SU-DHL-6 (cell line): ENCODE results near the gene AGPAT3.

Experiments used
- H2AFZ ChIP-seq: fragments of 200-600 bp; sonication (generic); 2 replicates; pipeline ENCODE4 v1.6.1; 2014; ENCODE audit warnings: low read depth, mild to moderate bottlenecking, moderate library complexity, mixed read lengths, antibody characterized with exemption, low read length; ENCODE audit not compliant: severe bottlenecking
- H3F3A ChIP-seq: fragments of 200-600 bp; shearing (Covaris generic); 2 replicates; pipeline ENCODE4 v1.6.0; 2016; ENCODE audit warnings: antibody characterized with exemption, mild to moderate bottlenecking; ENCODE audit not compliant: insufficient read depth
- H3K27ac ChIP-seq: fragments of 200-600 bp; sonication (generic); 2 replicates; pipeline ENCODE4 v1.5.1; 2016; ENCODE audit warnings: low read depth, mild to moderate bottlenecking, low read length, moderate library complexity, mixed read lengths
- H3K27me3 ChIP-seq: fragments of 200-600 bp; sonication (generic), shearing (Covaris generic); 2 replicates; pipeline ENCODE4 v1.6.0; 2014; ENCODE audit warnings: mild to moderate bottlenecking, low read length
- H3K36me3 ChIP-seq: fragments of 200-600 bp; sonication (generic); 2 replicates; pipeline ENCODE4 v1.6.1; 2014; ENCODE audit warnings: mild to moderate bottlenecking, low read length, mixed read lengths
- H3K4me2 ChIP-seq: fragments of 300-600, 200-600 bp; shearing (Covaris generic), sonication (generic); 2 replicates; pipeline ENCODE4 v1.6.0; 2014; ENCODE audit warnings: low read length, low read depth, mild to moderate bottlenecking; ENCODE audit not compliant: poor library complexity, severe bottlenecking
- H3K4me3 ChIP-seq: fragments of 200-600 bp; sonication (generic); 2 replicates; pipeline ENCODE4 v1.5.1; 2014; ENCODE audit warnings: antibody characterized with exemption, low read length, mild to moderate bottlenecking, mixed read lengths; ENCODE audit not compliant: insufficient read depth, poor library complexity, severe bottlenecking
- H3K79me2 ChIP-seq: fragments of 200-600 bp; sonication (generic); 2 replicates; pipeline ENCODE4 v1.6.1; 2014; ENCODE audit warnings: mild to moderate bottlenecking, low read length, moderate library complexity; ENCODE audit not compliant: insufficient read depth
- H3K9ac ChIP-seq: fragments of 200-600 bp; sonication (generic); 2 replicates; pipeline ENCODE4 v1.7.0; 2014; ENCODE audit warnings: mild to moderate bottlenecking, low read length
- H3K9me2 ChIP-seq: fragments of 200-600 bp; sonication (generic); replicated peaks from 2 replicates; pipeline ENCODE4 v1.6.1; 2014; ENCODE audit warnings: low read length; ENCODE audit not compliant: insufficient read depth
- H3K9me3 ChIP-seq: fragments of 200-600 bp; sonication (generic); 2 replicates; pipeline ENCODE4 v1.6.1; 2014; ENCODE audit warnings: low read length, mixed read lengths; ENCODE audit not compliant: insufficient read depth
- H4K20me1 ChIP-seq: fragments of 200-600 bp; sonication (generic); 2 replicates; pipeline ENCODE4 v1.6.1; 2014; ENCODE audit warnings: low read depth, mild to moderate bottlenecking, antibody characterized with exemption, low read length, moderate library complexity, mixed read lengths
- CTCF ChIP-seq: fragments of 200-600 bp; sonication (generic); IDR thresholded peaks from one replicate; pipeline ENCODE4 v1.5.1; 2017; ENCODE audit warnings: antibody characterized with exemption, mild to moderate bottlenecking, low read length, moderate library complexity; ENCODE audit not compliant: insufficient read depth, poor library complexity, severe bottlenecking
- EZH2phosphoT487 ChIP-seq: fragments of 200-600 bp; sonication (generic), shearing (Covaris generic); conservative IDR thresholded peaks from 2 replicates; pipeline ENCODE4 v1.6.1; 2018; ENCODE audit warnings: mild to moderate bottlenecking, antibody characterized with exemption, low read length, moderate library complexity, mixed read lengths

AGPAT3 gene

DNA sequence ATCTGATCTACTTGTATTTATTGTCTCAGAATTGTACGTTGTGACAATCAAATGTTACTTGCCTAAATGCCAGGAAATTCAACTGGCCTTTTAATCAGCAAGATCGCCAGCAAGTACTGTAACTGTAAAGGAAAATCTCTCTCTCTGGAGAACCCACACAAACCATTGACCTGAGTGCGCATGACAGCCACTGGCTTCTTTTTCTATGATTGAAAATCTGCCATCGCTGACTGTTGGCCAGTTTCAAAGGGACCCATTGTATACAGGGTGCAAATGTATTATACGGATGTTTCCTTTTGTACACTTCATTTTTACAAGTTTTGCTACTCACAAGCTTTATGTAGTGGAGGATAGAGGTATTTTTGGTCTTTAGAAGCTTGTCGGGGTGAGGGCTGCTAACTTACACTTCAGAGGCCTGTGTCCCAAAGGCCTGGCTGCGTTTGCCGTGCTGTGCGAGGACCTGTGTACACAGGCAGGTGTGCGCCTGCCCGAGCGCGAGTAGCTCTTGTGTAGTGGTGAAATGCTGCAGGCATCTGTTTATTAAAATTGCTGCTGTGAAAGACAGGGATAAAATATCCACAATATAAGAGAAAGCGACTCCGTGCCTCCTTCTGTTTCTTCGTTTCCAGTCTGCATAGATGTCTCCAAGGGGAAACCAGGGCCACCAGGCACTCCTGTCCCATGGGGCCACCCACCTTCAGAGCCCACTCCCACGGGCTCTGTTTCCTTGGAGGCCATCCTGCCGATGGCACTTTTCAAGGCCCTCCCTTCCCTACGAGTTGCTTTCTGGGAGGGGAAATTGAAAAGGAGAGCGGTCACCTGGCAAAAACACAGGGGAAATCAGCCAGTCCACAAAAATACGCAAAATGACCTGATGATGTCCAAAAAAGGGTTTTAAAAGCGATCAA lies 121.8 kb downstream of the AGPAT3 start:
- Histone ChIP-seq H3K79me2 (no peaks in the 10 kb centered on the region), H3K27me3 (no peaks in the 10 kb centered on the region), H3K9ac (no peak overlapping the region), H3K4me3 (no peak overlapping the region), H3K9me2 (no peaks in the 10 kb centered on the region), H3K4me2 (no peak overlapping the region), H2AFZ (no peak overlapping the region), H3K36me3 (no peaks in the 10 kb centered on the region), H3K27ac (no peak overlapping the region), H4K20me1 (no peaks in the 10 kb centered on the region), H3K9me3 (no peaks in the 10 kb centered on the region), H3F3A (no peaks in the 10 kb centered on the region)
- TF ChIP-seq CTCF (no peak), EZH2phosphoT487 (no peak)

- Histone ChIP-seq H2AFZ (no peak overlapping the region), H3K27me3 (no peaks in the 10 kb centered on the region), H3K9ac (no peak overlapping the region), H3K79me2 (no peaks in the 10 kb centered on the region), H3K4me2 (no peak overlapping the region), H3K27ac (no peak overlapping the region), H3K9me3 (no peaks in the 10 kb centered on the region), H3K36me3 (no peaks in the 10 kb centered on the region), H4K20me1 (no peaks in the 10 kb centered on the region), H3F3A (no peaks in the 10 kb centered on the region), H3K4me3 (no peak overlapping the region), H3K9me2 (no peaks in the 10 kb centered on the region)
- TF ChIP-seq EZH2phosphoT487 (no peak), CTCF (no peak)
These were observed 122.5 kb downstream of the AGPAT3 start for GRCh38 chr21:43987509-43987908.

DNA sequence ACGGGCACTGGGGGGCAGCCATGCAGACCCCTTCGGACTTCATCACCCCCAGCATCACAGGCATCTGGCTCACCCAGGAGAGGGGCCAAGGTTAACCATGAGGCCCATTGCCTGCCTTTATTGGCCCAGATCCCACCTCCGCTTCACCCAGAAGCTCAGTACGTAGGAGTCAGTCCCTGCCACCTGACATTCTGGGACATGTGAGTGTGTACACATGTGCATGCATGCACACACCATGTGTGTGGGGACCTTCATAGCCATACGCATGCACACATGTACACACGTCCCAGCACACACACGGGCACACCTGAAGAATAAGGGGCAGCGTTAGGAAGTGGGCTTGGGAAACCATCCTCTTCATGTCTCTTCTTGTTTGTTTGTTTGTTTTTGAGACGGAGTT lies 123.0 kb downstream of the AGPAT3 start:
- no peak for TF ChIP-seq EZH2phosphoT487
- no peak for TF ChIP-seq CTCF
- no peak overlapping the region for H3K27ac ChIP-seq
- no peak overlapping the region for H3K4me3 ChIP-seq
- H3K9me3 ChIP-seq = no peaks in the 10 kb centered on the region
- H3K27me3 ChIP-seq = no peaks in the 10 kb centered on the region
- no peaks in the 10 kb centered on the region for H3K9me2 ChIP-seq
- H4K20me1 ChIP-seq = no peaks in the 10 kb centered on the region
- no peaks in the 10 kb centered on the region for H3F3A ChIP-seq
- H3K4me2 ChIP-seq = no peak overlapping the region
- H2AFZ ChIP-seq = no peak overlapping the region
- H3K79me2 ChIP-seq = no peaks in the 10 kb centered on the region
- no peak overlapping the region for H3K9ac ChIP-seq
- no peaks in the 10 kb centered on the region for H3K36me3 ChIP-seq
